ENCODE results near the gene ARPC1A. TPM values are rescaled to one million over a fixed set of nuclear protein-coding genes. Genes with fewer than 3 reads are reported as not detected.
A peak's percentile ranks its signal among the peaks of the same experiment; 100 is the strongest.
"Not testable (repeated sequence)": the region's sequence is repeated elsewhere in the genome, so short reads cannot be mapped to it uniquely, and the experiment has no call there.

Gene ARPC1A
- total RNA-seq, 2 donors from 2014 or later, result 76.3 to 99.5 TPM

DNA sequence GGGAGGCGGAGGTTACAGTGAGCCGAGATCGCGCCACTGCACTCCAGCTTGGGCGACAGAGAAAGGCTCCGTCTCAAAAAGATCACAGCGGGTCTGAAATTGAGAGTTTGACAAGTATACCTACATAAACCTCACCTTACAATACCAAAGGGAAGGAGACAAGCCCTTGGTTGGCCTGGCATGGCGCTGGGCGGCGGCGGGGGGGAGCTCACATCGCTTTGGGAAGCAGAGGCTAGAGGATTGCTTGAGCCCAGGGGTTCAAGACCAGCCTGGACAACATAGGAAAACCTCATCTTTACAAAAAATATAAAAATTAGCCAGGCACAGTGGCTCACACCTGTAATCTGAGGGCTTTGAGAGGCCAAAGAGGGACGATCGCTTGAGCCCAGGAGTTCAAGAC, 1.1 kb upstream of the ARPC1A start:
- TF ChIP-seq, protein P1, sequence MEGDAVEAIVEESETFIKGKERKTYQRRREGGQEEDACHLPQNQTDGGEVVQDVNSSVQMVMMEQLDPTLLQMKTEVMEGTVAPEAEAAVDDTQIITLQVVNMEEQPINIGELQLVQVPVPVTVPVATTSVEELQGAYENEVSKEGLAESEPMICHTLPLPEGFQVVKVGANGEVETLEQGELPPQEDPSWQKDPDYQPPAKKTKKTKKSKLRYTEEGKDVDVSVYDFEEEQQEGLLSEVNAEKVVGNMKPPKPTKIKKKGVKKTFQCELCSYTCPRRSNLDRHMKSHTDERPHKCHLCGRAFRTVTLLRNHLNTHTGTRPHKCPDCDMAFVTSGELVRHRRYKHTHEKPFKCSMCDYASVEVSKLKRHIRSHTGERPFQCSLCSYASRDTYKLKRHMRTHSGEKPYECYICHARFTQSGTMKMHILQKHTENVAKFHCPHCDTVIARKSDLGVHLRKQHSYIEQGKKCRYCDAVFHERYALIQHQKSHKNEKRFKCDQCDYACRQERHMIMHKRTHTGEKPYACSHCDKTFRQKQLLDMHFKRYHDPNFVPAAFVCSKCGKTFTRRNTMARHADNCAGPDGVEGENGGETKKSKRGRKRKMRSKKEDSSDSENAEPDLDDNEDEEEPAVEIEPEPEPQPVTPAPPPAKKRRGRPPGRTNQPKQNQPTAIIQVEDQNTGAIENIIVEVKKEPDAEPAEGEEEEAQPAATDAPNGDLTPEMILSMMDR (IDR thresholded peaks at IDR 0.05), result no peak
- peaks cover 24 to 41% of the 10 kb centered on the region in 2 donors for H3K4me1 ChIP-seq (ENCODE audit: control insufficient read depth in 1 of 2, low read depth in 2 of 2)
- ATAC-seq (ENCODE audit: insufficient number of reproducible peaks, low FRiP score, low read depth) (no peak), DNase-seq (ENCODE audit: low spot score) (no peak)
- no peak overlapping the region for H3K4me3 ChIP-seq
- H3K9me3 ChIP-seq, result no peaks in the 10 kb centered on the region
- no peaks in the 10 kb centered on the region for H3K36me3 ChIP-seq
- H3K27ac ChIP-seq, result no peak overlapping the region
- no peaks in the 10 kb centered on the region for H3K27me3 ChIP-seq (replicated peaks; ENCODE audit: insufficient read depth)

DNA sequence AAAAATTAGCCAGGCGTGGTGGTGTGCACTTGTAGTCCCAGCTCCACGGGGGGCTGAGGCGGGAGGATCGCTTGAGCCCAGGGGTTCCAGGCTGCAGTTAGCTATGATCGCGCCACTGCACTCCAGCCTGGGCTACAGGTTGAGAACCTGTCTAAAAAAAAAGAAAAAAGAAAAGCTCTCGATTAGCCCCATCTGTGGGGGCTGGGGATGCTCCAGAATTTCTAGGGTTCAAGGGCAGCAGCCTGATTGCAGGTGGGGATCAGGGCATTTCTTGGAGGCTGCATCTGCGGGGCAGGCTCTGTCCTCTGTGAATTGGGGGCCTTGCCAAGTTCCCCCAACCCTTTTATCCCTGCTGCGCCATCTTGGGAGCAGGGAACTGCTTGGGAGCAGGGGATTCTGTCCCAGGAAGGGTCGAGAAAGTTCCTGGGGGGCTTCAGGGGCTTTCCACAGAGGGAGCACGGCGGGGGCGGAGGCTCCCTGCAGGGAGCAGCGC, 651 bp upstream of the ARPC1A start:
- Histone ChIP-seq H3K4me1 (ENCODE audit: control insufficient read depth in 1 of 2, low read depth in 2 of 2) (peaks cover 24 to 46% of the 10 kb centered on the region in 2 donors), H3K4me3 (peak overlapping the region; percentile 99), H3K36me3 (no peaks in the 10 kb centered on the region), H3K9me3 (no peaks in the 10 kb centered on the region), H3K27ac (peak overlapping the region; percentile 78 to 91), H3K27me3 (replicated peaks; ENCODE audit: insufficient read depth) (no peaks in the 10 kb centered on the region)
- TF ChIP-seq, protein P1 (IDR thresholded peaks at IDR 0.05), result no peak
- ATAC-seq (ENCODE audit: insufficient number of reproducible peaks, low FRiP score, low read depth) (no peak), DNase-seq (ENCODE audit: low spot score) (no peak)

DNA sequence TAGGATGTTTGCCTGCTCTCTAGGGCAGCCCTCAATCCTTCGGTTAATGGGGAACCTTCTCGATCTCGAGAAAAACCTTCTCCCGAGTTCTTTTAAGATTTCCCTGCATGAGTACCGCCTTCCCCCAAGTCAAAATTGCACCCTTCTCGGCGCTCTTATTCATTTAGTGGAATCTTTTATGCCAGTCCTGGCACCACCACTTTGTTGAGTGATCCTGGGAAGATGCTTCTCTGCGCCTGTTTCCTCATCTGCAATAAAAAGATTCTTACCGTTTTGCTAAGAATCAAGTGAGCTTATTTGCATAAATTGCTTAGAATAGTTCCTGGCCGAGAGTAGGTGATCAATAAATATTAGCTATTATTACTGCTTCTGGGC, 697 bp downstream of the ARPC1A start:
- peak overlapping the region; percentile 78 to 91 for H3K27ac ChIP-seq
- ATAC-seq (ENCODE audit: insufficient number of reproducible peaks, low FRiP score, low read depth) (no peak), DNase-seq (ENCODE audit: low spot score) (no peak)

DNA sequence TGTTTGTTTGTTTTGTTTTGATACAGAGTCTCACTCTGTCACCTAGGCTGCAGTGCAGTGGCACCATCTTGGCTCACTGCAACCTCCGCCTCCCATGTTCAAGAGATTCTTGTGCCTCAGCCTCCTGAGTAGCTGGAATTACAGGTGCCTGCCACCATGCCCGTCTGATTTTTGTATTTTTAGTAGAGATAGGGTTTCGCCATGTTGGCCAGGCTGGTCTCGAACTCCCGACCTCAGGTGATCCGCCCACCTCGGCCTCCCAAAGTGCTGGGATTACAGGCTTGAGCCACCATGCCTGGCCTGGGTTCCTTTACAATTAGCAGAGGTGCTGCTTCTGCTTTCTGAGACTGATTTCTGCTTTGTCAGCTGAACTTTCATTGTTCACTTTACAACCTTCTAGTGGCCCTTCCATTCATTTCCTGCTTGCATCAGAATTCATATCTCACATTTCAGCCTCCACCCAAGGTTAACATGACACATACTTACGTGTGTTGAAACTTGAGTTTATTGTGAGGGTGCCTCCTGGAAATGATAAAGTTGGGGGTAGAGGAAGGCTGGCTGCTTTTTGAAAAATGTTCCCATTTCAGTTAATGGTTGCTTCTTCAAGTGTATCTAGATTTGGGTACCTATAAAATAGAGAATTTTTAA, 4.7 kb downstream of the ARPC1A start:
- H3K9me3 ChIP-seq; DNase-seq (ENCODE audit: low spot score); H3K36me3 ChIP-seq; H3K27ac ChIP-seq; H3K27me3 ChIP-seq (replicated peaks; ENCODE audit: insufficient read depth); ATAC-seq (ENCODE audit: insufficient number of reproducible peaks, low FRiP score, low read depth); H3K4me3 ChIP-seq: not testable (repeated sequence)
- peaks cover 29 to 44% of the 10 kb centered on the region in 2 donors for H3K4me1 ChIP-seq (ENCODE audit: control insufficient read depth in 1 of 2, low read depth in 2 of 2)

More for the DNA sequence above, 697 bp downstream of the ARPC1A start:
- Histone ChIP-seq H3K27me3 (replicated peaks; ENCODE audit: insufficient read depth) (no peaks in the 10 kb centered on the region), H3K9me3 (no peaks in the 10 kb centered on the region), H3K36me3 (no peaks in the 10 kb centered on the region), H3K4me3 (peak overlapping the region; percentile 99), H3K4me1 (ENCODE audit: control insufficient read depth in 1 of 2, low read depth in 2 of 2) (peaks cover 32 to 52% of the 10 kb centered on the region in 2 donors)
- TF ChIP-seq, protein P1 (IDR thresholded peaks at IDR 0.05), result no peak

DNA sequence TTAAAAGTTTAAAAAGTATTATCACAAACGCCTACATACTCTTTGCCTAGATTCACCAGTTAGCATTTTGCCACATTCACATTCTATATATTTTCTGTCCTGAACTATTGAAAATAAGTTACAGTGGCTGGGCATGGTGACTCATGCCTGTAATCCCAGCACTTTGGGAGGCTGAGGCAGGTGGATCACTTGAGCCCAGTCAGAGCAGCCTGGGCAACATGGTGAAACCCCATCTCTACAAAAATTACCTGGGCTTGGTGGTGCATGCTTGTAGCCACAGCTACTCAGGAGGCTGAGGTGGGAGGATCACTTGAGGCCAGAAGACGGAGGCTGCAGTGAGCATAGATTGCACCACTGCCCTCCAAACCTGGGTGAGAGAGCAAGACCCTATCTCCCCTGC, 5.3 kb downstream of the ARPC1A start:
- DNase-seq (ENCODE audit: low spot score) (no peak), ATAC-seq (ENCODE audit: insufficient number of reproducible peaks, low FRiP score, low read depth) (no peak)
- Histone ChIP-seq H3K4me3 (no peak overlapping the region), H3K4me1 (ENCODE audit: control insufficient read depth in 1 of 2, low read depth in 2 of 2) (peaks cover 29 to 44% of the 10 kb centered on the region in 2 donors), H3K27ac (no peak overlapping the region), H3K27me3 (replicated peaks; ENCODE audit: insufficient read depth) (no peaks in the 10 kb centered on the region), H3K36me3 (peaks cover 10% of the 10 kb centered on the region), H3K9me3 (no peaks in the 10 kb centered on the region)
- TF ChIP-seq, protein P1 (IDR thresholded peaks at IDR 0.05), result no peak
